ENCODE results near the gene NTSR2.

DNA sequence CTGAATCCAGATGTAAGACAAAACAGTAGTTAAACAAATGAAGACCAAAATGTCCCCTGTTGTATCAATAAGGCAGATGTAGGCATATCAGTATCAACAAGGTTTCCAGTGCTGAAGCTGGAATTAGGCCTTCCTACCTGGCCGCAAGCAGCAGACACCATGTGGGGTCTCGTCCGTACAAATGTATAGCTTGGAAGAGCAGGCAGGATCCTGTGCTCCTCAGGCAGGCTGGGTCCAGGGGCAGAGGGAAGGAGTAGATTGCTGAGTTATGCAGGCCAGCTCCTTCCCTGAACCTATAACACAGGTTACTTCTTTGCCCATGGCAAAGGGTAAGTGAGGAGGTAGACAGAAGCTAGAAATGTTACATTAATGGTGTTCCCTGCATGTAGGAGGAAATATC, 23.5 kb downstream of the NTSR2 start:
- TF ChIP-seq, protein P1, sequence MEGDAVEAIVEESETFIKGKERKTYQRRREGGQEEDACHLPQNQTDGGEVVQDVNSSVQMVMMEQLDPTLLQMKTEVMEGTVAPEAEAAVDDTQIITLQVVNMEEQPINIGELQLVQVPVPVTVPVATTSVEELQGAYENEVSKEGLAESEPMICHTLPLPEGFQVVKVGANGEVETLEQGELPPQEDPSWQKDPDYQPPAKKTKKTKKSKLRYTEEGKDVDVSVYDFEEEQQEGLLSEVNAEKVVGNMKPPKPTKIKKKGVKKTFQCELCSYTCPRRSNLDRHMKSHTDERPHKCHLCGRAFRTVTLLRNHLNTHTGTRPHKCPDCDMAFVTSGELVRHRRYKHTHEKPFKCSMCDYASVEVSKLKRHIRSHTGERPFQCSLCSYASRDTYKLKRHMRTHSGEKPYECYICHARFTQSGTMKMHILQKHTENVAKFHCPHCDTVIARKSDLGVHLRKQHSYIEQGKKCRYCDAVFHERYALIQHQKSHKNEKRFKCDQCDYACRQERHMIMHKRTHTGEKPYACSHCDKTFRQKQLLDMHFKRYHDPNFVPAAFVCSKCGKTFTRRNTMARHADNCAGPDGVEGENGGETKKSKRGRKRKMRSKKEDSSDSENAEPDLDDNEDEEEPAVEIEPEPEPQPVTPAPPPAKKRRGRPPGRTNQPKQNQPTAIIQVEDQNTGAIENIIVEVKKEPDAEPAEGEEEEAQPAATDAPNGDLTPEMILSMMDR (IDR thresholded peaks at IDR 0.05; ENCODE audit: control extremely low read depth in 1 of 3, insufficient read depth in 1 of 3, low read depth in 1 of 3, low read length in 3 of 3): no peak
- TF ChIP-seq KDM1A (IDR thresholded peaks at IDR 0.05; ENCODE audit: borderline replicate concordance, low read length) (no peak), POLR2A (IDR thresholded peaks at IDR 0.05; ENCODE audit: control extremely low read depth in 1 of 2, low read depth in 2 of 2, low read length in 2 of 2) (no peak), EZH2 (IDR thresholded peaks at IDR 0.05; ENCODE audit: low read depth, low read length, severe bottlenecking) (no peak), POLR2AphosphoS5 (IDR thresholded peaks at IDR 0.05; ENCODE audit: low read depth, low read length) (no peak), CHD1 (IDR thresholded peaks at IDR 0.05; ENCODE audit: low read depth, low read length) (no peak), RFX5 (IDR thresholded peaks at IDR 0.05; ENCODE audit: borderline replicate concordance, low read depth, low read length) (no peak), SIN3A (conservative IDR thresholded peaks at IDR 0.05 in 1 of 2, IDR thresholded peaks at IDR 0.05 in 1 of 2; ENCODE audit: low read depth in 1 of 2, low read length in 2 of 2) (no peak), SP1 (IDR thresholded peaks at IDR 0.05; ENCODE audit: low read depth, low read length) (no peak), NRF1 (IDR thresholded peaks at IDR 0.05; ENCODE audit: low read depth, low read length) (no peak), BACH1 (IDR thresholded peaks at IDR 0.05; ENCODE audit: low read length) (no peak), RAD21 (IDR thresholded peaks at IDR 0.05 in 1 of 2, conservative IDR thresholded peaks at IDR 0.05 in 1 of 2; ENCODE audit: low read depth in 2 of 2, low read length in 2 of 2) (no peak), CREB1 (IDR thresholded peaks at IDR 0.05) (no peak)
- TF ChIP-seq, protein P2, sequence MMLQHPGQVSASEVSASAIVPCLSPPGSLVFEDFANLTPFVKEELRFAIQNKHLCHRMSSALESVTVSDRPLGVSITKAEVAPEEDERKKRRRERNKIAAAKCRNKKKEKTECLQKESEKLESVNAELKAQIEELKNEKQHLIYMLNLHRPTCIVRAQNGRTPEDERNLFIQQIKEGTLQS (IDR thresholded peaks at IDR 0.05; ENCODE audit: insufficient read depth, low read depth, low read length): no peak
